Measurements from ENCODE around the gene TDRD6.

DNA sequence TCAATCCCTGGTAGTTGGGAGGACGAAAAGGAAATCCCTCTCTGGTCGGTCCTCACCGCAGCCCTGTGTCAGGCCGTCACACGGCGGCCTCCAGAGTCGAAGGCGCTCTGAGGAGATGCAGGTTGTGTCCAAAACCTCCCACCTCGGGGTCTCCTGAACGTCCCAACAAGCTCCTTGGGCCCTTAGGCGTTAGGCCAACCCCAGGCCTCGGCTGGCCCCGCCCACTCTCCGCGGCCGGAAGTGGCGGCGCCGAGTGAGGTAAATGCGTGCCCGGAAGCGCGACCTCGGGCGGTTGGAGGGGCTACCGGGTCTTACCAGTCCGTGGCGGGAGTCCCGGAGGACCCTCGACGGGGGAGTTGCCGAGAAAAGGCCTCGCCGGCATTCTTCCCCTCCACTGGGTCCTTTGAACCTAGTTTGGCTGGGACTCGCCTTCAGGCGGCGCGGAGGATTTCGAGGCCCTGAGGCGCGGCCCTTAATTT, at the start of gene TDRD6:
- TF ChIP-seq, protein P1, sequence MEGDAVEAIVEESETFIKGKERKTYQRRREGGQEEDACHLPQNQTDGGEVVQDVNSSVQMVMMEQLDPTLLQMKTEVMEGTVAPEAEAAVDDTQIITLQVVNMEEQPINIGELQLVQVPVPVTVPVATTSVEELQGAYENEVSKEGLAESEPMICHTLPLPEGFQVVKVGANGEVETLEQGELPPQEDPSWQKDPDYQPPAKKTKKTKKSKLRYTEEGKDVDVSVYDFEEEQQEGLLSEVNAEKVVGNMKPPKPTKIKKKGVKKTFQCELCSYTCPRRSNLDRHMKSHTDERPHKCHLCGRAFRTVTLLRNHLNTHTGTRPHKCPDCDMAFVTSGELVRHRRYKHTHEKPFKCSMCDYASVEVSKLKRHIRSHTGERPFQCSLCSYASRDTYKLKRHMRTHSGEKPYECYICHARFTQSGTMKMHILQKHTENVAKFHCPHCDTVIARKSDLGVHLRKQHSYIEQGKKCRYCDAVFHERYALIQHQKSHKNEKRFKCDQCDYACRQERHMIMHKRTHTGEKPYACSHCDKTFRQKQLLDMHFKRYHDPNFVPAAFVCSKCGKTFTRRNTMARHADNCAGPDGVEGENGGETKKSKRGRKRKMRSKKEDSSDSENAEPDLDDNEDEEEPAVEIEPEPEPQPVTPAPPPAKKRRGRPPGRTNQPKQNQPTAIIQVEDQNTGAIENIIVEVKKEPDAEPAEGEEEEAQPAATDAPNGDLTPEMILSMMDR (IDR thresholded peaks at IDR 0.05): no peak
- TF ChIP-seq POLR2A (IDR thresholded peaks at IDR 0.05) (no peak), POLR2AphosphoS5 (IDR thresholded peaks at IDR 0.05) (no peak)

Measured in breast epithelium (tissue), 3 donors.